Panc1 (cell line): Measurements from ENCODE around the gene NAP1L5.

Experiments
- POLR2AphosphoS5 ChIP-seq: IDR thresholded peaks from 2 replicates; pipeline ENCODE4 v1.6.1; 2012; ENCODE audit warnings: mild to moderate bottlenecking, low read depth, low read length, moderate library complexity
- SIN3A ChIP-seq: IDR thresholded peaks from 2 replicates; pipeline ENCODE4 v1.6.1; 2012; ENCODE audit warnings: low read depth, mild to moderate bottlenecking, low read length, moderate library complexity, borderline replicate concordance; ENCODE audit not compliant: insufficient read depth

DNA sequence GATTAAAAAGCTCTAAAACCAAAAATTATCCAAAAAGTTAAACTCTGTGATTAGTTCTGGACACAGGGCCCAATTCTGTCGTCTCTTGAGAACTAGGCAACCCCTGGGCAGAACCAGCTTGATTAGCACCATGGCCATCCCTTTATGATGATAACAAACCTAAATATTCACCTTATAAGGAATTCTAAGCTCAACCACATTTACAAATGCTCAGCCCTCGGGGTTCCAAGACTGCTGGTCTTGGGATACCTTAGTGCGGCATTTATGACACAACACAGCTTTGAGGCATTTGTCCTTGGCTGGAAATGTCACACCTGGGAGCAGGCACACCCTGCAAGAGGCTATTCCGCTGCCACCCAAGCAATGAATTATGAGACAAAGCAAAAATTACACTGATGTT is 27.5 kb upstream of the NAP1L5 start:
- TF ChIP-seq SIN3A (no peak), POLR2AphosphoS5 (no peak)
